ENCODE results near the gene CHEK1. TPM values are rescaled to one million over a fixed set of nuclear protein-coding genes. Genes with fewer than 3 reads are reported as not detected.

Gene CHEK1
- total RNA-seq, 1 experiment from 2014 or later, result 111 TPM

DNA sequence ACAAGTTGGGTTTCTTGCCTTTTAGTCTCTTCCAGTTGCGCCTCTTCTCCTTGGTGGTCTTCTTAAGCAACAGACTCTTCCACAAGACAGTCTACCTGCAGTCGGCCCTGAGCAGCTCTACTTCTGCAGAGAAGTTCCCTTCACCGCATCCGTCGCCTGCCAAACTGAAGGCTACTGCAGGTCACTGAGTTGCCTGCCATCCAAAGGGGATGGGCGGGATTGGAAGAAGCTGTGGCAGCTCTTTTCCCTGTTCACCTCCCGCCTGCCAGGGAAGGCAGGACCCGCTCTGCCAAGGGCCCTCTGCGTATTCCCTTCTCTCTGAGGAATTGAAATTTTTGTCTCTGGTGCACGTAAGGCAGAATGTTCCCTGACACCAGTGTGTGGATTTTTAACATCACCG, 41.5 kb upstream of the CHEK1 start (continued):
- TF ChIP-seq, protein P1, sequence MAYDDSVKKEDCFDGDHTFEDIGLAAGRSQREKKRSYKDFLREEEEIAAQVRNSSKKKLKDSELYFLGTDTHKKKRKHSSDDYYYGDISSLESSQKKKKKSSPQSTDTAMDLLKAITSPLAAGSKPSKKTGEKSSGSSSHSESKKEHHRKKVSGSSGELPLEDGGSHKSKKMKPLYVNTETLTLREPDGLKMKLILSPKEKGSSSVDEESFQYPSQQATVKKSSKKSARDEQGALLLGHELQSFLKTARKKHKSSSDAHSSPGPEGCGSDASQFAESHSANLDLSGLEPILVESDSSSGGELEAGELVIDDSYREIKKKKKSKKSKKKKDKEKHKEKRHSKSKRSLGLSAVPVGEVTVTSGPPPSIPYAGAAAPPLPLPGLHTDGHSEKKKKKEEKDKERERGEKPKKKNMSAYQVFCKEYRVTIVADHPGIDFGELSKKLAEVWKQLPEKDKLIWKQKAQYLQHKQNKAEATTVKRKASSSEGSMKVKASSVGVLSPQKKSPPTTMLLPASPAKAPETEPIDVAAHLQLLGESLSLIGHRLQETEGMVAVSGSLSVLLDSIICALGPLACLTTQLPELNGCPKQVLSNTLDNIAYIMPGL (CRISPR knock-in tag; IDR thresholded peaks at IDR 0.05), result no peak
- TF ChIP-seq, protein P2, sequence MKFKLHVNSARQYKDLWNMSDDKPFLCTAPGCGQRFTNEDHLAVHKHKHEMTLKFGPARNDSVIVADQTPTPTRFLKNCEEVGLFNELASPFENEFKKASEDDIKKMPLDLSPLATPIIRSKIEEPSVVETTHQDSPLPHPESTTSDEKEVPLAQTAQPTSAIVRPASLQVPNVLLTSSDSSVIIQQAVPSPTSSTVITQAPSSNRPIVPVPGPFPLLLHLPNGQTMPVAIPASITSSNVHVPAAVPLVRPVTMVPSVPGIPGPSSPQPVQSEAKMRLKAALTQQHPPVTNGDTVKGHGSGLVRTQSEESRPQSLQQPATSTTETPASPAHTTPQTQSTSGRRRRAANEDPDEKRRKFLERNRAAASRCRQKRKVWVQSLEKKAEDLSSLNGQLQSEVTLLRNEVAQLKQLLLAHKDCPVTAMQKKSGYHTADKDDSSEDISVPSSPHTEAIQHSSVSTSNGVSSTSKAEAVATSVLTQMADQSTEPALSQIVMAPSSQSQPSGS (CRISPR knock-in tag; IDR thresholded peaks at IDR 0.05; ENCODE audit: borderline replicate concordance, low read depth), result no peak
- TF ChIP-seq, protein P3, sequence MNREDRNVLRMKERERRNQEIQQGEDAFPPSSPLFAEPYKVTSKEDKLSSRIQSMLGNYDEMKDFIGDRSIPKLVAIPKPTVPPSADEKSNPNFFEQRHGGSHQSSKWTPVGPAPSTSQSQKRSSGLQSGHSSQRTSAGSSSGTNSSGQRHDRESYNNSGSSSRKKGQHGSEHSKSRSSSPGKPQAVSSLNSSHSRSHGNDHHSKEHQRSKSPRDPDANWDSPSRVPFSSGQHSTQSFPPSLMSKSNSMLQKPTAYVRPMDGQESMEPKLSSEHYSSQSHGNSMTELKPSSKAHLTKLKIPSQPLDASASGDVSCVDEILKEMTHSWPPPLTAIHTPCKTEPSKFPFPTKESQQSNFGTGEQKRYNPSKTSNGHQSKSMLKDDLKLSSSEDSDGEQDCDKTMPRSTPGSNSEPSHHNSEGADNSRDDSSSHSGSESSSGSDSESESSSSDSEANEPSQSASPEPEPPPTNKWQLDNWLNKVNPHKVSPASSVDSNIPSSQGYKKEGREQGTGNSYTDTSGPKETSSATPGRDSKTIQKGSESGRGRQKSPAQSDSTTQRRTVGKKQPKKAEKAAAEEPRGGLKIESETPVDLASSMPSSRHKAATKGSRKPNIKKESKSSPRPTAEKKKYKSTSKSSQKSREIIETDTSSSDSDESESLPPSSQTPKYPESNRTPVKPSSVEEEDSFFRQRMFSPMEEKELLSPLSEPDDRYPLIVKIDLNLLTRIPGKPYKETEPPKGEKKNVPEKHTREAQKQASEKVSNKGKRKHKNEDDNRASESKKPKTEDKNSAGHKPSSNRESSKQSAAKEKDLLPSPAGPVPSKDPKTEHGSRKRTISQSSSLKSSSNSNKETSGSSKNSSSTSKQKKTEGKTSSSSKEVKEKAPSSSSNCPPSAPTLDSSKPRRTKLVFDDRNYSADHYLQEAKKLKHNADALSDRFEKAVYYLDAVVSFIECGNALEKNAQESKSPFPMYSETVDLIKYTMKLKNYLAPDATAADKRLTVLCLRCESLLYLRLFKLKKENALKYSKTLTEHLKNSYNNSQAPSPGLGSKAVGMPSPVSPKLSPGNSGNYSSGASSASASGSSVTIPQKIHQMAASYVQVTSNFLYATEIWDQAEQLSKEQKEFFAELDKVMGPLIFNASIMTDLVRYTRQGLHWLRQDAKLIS (CRISPR knock-in tag; IDR thresholded peaks at IDR 0.05; ENCODE audit: borderline replicate concordance), result no peak

DNA sequence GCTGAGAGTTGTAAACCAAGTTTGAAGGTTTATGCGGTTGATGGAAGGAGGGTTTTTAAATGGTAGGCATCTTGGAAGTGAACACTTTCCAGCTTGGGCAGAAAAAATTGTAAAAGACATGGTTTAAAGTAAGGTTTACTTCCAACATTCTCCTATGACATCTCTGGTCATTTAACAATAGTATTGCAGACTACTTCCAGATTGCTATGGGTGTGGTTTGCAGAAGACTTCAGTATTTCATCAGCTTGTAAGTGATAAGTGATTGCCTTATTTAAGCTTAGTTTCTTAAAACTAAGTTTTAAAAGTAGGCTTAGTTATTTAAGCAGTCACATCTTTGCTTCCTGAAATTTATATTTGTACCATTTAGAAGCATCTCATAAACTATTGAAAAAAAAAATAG, 39.5 kb upstream of the CHEK1 start:
- Mint-ChIP-seq H3K9me3 (no peaks in the 10 kb centered on the region), H3K36me3 (peaks cover 27% of the 10 kb centered on the region), H3K4me3 (no peak overlapping the region), H3K27me3 (ENCODE audit: low read depth) (no peaks in the 10 kb centered on the region), H3K4me1 (0 out of 2 replicates have a peak, but pooled peaks cover 3% of the 10 kb centered on the region), H3K27ac (no peak overlapping the region)
- DNase-seq (ENCODE audit: low spot score) (no peak), ATAC-seq (no peak)
- ChIA-PET POLR2A (no interaction called here), CTCF (no interaction called here)
- TF ChIP-seq TEAD4 (CRISPR knock-in tag; IDR thresholded peaks at IDR 0.05) (no peak), NR1H2 (CRISPR knock-in tag; IDR thresholded peaks at IDR 0.05) (no peak), ESRRA (CRISPR knock-in tag; IDR thresholded peaks at IDR 0.05; ENCODE audit: borderline replicate concordance) (no peak), GTF2I (CRISPR knock-in tag; conservative IDR thresholded peaks at IDR 0.05) (no peak), SP1 (CRISPR knock-in tag; conservative IDR thresholded peaks at IDR 0.05) (no peak), NR3C1 (CRISPR knock-in tag; conservative IDR thresholded peaks at IDR 0.05; ENCODE audit: low read depth) (no peak), ZNF138 (CRISPR knock-in tag; conservative IDR thresholded peaks at IDR 0.05) (no peak), NFE2L1 (CRISPR knock-in tag; IDR thresholded peaks at IDR 0.05) (no peak), ZNF416 (CRISPR knock-in tag; IDR thresholded peaks at IDR 0.05) (no peak)
- TF ChIP-seq, protein P4, sequence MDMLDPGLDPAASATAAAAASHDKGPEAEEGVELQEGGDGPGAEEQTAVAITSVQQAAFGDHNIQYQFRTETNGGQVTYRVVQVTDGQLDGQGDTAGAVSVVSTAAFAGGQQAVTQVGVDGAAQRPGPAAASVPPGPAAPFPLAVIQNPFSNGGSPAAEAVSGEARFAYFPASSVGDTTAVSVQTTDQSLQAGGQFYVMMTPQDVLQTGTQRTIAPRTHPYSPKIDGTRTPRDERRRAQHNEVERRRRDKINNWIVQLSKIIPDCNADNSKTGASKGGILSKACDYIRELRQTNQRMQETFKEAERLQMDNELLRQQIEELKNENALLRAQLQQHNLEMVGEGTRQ (CRISPR knock-in tag; IDR thresholded peaks at IDR 0.05), result no peak
- TF ChIP-seq, protein P2 (CRISPR knock-in tag; IDR thresholded peaks at IDR 0.05; ENCODE audit: borderline replicate concordance, low read depth), result no peak

DNA sequence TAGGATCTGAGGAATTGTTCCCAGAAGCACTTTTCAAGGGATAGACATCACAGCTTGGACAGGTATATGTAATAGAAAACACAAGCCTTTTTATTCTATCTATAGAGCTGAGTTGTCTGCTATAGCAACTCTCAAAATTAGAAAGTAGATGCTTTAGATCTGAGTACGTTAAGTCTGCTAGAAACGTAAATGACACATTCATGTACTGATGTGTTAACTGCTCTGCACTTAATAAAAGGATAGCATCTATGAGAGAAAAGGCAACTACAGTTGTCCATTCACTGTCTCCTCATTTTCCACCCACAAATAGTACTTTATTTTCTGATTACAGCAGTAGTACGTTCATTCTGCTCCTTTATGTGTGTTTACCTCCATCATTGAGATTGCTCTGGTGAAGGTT, 38.3 kb upstream of the CHEK1 start:
- Mint-ChIP-seq H3K27me3 (ENCODE audit: low read depth) (no peaks in the 10 kb centered on the region), H3K4me3 (no peak overlapping the region), H3K9me3 (no peaks in the 10 kb centered on the region), H3K36me3 (peaks cover 21% of the 10 kb centered on the region), H3K4me1 (peaks cover 7% of the 10 kb centered on the region), H3K27ac (no peak overlapping the region)
- POLR2A ChIA-PET, result no interaction called here
- ATAC-seq (no peak), DNase-seq (ENCODE audit: low spot score) (no peak)
- CTCF ChIA-PET, result no interaction called here
- no peak for TF ChIP-seq GABPB1 (CRISPR knock-in tag; IDR thresholded peaks at IDR 0.05)
- no peak for TF ChIP-seq KAT7 (CRISPR knock-in tag; IDR thresholded peaks at IDR 0.05; ENCODE audit: borderline replicate concordance)
- TF ChIP-seq ZBTB21 (CRISPR knock-in tag; IDR thresholded peaks at IDR 0.05; ENCODE audit: borderline replicate concordance), result no peak
- TF ChIP-seq, protein P5, sequence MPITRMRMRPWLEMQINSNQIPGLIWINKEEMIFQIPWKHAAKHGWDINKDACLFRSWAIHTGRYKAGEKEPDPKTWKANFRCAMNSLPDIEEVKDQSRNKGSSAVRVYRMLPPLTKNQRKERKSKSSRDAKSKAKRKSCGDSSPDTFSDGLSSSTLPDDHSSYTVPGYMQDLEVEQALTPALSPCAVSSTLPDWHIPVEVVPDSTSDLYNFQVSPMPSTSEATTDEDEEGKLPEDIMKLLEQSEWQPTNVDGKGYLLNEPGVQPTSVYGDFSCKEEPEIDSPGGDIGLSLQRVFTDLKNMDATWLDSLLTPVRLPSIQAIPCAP (CRISPR knock-in tag; IDR thresholded peaks at IDR 0.05), result no peak
- no peak for TF ChIP-seq JAZF1 (CRISPR knock-in tag; IDR thresholded peaks at IDR 0.05)
- TF ChIP-seq ATF1 (CRISPR knock-in tag; IDR thresholded peaks at IDR 0.05), result no peak
- no peak for TF ChIP-seq SMAD3 (CRISPR knock-in tag; IDR thresholded peaks at IDR 0.05; ENCODE audit: borderline replicate concordance)
- TF ChIP-seq ZNF416 (CRISPR knock-in tag; IDR thresholded peaks at IDR 0.05), result no peak
- TF ChIP-seq GRHL2 (CRISPR knock-in tag; IDR thresholded peaks at IDR 0.05; ENCODE audit: insufficient replicate concordance, severe bottlenecking), result no peak
- no peak for TF ChIP-seq TCF7 (CRISPR knock-in tag; IDR thresholded peaks at IDR 0.05; ENCODE audit: low read depth)
- TF ChIP-seq, protein P6, sequence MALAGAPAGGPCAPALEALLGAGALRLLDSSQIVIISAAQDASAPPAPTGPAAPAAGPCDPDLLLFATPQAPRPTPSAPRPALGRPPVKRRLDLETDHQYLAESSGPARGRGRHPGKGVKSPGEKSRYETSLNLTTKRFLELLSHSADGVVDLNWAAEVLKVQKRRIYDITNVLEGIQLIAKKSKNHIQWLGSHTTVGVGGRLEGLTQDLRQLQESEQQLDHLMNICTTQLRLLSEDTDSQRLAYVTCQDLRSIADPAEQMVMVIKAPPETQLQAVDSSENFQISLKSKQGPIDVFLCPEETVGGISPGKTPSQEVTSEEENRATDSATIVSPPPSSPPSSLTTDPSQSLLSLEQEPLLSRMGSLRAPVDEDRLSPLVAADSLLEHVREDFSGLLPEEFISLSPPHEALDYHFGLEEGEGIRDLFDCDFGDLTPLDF (CRISPR knock-in tag; IDR thresholded peaks at IDR 0.05), result no peak
- no peak for TF ChIP-seq SOX15 (CRISPR knock-in tag; IDR thresholded peaks at IDR 0.05)

Measured in WTC11 (cell line).